GM12874 (cell line): ENCODE results near the gene POU6F2.

ENCODE experiments used
- TF ChIP-seq, protein P1 (sequence below): IDR thresholded peaks from 2 replicates; pipeline ENCODE4 v1.5.1; 2011; ENCODE audit warnings: low read depth, mild to moderate bottlenecking, control low read depth, low read length, moderate library complexity; ENCODE audit not compliant: insufficient read depth

The POU6F2 gene

DNA sequence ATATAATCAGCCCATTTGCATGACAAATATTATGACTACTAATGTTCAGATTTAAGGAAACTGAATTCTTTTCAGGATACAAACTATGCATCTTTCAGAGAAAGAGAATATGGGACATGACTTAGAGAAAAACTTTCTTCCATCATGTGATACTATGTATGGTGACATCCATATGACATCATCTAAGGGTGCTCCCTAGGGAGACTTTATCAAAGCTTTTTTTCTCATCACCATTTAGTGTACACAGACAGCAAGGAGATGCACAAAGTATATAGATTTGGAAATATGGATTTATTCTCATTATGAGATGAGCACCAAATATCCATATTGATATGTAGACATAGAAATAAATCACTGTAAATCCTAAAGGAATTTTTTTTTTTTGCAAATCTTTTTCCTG is 424.3 kb downstream of the POU6F2 start:
- TF ChIP-seq, protein P1, sequence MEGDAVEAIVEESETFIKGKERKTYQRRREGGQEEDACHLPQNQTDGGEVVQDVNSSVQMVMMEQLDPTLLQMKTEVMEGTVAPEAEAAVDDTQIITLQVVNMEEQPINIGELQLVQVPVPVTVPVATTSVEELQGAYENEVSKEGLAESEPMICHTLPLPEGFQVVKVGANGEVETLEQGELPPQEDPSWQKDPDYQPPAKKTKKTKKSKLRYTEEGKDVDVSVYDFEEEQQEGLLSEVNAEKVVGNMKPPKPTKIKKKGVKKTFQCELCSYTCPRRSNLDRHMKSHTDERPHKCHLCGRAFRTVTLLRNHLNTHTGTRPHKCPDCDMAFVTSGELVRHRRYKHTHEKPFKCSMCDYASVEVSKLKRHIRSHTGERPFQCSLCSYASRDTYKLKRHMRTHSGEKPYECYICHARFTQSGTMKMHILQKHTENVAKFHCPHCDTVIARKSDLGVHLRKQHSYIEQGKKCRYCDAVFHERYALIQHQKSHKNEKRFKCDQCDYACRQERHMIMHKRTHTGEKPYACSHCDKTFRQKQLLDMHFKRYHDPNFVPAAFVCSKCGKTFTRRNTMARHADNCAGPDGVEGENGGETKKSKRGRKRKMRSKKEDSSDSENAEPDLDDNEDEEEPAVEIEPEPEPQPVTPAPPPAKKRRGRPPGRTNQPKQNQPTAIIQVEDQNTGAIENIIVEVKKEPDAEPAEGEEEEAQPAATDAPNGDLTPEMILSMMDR = no peak

DNA sequence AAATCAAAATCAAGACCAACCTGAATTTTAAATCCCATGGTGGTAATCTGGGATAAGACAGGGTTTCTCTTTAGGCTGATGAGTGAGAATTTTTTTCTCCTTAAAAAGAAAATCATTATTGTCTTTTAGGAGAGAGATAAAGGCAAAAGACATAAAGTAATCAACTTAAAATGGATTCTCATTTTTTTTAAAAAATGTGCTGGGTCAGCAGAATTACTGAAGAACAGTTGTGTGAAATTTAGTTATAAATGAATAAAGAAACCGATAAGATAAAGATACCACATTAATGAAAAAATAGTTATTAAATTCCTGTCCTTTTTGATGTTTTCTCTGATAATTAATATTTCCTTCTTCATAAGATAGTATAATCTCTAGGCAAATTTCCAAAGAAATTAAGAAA is 427.2 kb downstream of the POU6F2 start:
- TF ChIP-seq, protein P1 = no peak

DNA sequence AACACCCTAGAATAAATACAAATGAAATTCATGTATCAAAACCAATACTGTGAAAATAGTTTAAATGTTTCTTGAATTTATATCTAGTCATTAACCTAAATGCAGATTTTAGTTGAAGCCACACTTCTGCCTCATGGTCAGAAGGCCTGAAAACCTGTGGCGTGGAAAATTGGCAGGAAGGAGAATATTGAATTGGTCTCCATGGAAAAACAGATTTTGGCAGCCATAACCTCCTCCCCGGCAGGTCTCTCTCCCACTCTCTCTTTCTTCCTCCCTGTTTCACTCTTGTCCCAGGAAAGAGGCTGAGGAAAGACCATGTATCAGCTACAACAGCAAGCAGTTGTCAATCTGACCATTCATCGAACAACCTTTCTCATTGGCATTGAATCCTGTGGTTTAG is 427.9 kb downstream of the POU6F2 start:
- TF ChIP-seq, protein P1 = no peak

DNA sequence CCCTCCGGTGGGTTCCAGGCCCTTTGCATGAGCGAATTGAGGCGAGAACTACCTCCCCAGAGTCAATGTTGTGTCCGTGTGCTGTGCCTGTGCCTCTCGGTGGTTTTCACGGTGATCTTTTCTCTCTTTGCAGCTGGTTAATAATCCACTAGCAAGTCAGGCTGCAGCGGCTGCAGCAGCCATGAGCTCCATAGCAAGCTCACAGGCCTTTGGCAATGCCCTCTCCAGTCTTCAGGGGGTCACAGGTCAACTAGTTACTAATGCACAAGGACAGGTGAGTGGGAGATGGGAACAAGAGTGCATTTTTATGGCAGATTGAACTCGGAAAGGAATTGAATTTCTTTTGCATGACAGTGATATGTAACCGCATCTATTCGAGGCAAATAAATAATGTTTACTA is 428.8 kb downstream of the POU6F2 start:
- TF ChIP-seq, protein P1 = no peak

DNA sequence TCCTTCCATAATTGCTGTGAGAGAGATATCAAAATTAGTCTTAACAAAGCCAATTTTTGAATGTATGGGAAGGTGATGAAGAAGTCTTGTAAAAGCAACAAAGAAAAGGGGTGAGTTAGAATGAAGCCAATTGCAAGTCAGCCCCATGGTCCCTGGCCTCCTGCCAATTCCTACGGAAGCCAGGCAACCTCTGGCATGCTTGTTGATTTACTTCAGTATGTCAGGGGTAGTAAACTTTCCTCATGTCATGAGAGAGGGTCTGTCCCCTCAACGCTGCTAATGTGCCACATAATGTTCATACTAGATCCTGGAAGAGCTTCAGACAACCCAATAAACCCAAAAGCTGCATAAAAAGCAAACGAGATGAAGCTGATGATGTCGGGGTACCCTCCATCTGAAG is 429.4 kb downstream of the POU6F2 start:
- TF ChIP-seq, protein P1 = no peak

DNA sequence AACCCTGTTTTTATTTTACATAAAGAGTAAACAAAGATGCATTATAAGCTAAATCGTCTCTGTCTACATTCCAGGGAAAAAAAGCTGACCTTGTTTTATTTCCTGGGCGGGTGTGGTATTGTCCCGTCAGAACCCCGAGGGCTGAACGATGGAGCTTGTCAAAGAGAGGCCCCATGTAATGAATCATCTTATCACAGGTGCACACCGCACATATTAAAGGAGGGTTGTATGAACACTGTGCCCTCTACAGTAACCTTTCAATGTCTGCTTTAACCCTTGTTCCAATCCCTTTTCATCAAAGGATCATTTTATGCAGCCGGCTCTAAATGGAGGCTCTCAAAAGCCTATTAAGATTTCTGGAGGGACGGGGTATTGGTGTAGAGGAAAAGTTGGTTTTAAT is 430.0 kb downstream of the POU6F2 start:
- TF ChIP-seq, protein P1 = no peak

DNA sequence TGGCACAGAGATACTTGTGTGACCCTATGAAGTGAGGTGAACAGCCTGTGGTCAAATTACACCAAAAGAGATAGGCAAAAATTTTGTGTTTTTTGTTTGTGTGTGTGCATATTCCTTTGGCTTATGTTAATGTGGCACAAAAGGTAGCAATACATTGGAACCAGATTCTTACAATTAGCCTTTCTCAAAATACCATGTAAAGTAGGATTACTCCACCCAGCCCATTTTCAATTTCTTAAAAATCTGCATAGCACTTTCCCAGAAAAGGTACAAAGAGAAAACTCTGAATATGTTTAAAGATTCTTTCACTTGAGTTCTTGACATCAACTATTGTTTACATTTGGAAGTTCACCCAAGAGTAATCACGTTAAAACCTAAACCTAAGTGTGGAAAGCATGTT is 431.2 kb downstream of the POU6F2 start:
- TF ChIP-seq, protein P1 = no peak

DNA sequence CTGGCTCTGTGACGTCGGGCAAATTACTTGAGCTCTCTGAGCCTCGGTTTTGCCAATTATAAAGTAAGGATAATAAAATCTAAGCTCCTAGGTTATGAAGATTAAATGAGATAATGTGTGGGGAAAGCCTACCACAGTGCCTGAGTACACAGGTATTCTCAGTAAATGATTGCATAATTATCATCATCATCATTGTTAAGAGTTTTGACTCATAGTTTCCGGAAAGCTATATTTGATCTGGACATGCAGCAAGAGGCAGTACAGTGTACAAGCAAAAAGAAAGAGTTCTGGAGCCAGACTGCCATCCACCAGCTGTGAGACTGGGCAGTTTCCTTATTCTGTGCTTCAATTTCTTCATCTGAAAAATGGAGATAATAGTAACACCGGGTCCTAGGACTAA is 432.9 kb downstream of the POU6F2 start:
- TF ChIP-seq, protein P1 = no peak
